CMK (cell line): ENCODE results near the gene FRMD1.

Source experiments
- DNase-seq: peaks from one replicate; pipeline ENCODE4 v3.0.0-alpha.2; 2010; ENCODE audit warnings: low read depth

Gene FRMD1

GRCh38 chr6:168054765-168055560 lies 24.0 kb downstream of the FRMD1 start:
- DNase-seq = no peak

GRCh38 chr6:168053957-168054471 lies 25.0 kb downstream of the FRMD1 start:
- no peak for DNase-seq

- no peak for DNase-seq
Measured at GRCh38 chr6:168053086-168053956, 25.7 kb downstream of the FRMD1 start.

GRCh38 chr6:168052291-168052891 lies 26.6 kb downstream of the FRMD1 start:
- no peak for DNase-seq

GRCh38 chr6:168051648-168052047 lies 27.4 kb downstream of the FRMD1 start:
- no peak for DNase-seq

- DNase-seq = no peak
Measured at GRCh38 chr6:168050881-168051586, 28.0 kb downstream of the FRMD1 start.

GRCh38 chr6:168050225-168050880 lies 28.7 kb downstream of the FRMD1 start:
- DNase-seq = no peak

GRCh38 chr6:168049706-168050224 lies 29.2 kb downstream of the FRMD1 start:
- no peak for DNase-seq

- DNase-seq = no peak
Measured at GRCh38 chr6:168049277-168049676, 29.7 kb downstream of the FRMD1 start.

- no peak for DNase-seq
Measured at GRCh38 chr6:168048724-168049025, 30.3 kb downstream of the FRMD1 start.

- no peak for DNase-seq
Measured at GRCh38 chr6:168047841-168048723, 30.9 kb downstream of the FRMD1 start.

- no peak for DNase-seq
Measured at GRCh38 chr6:168046696-168047095, 32.3 kb downstream of the FRMD1 start.

GRCh38 chr6:168045706-168046620 lies 33.0 kb downstream of the FRMD1 start:
- DNase-seq = no peak

- no peak for DNase-seq
Measured at GRCh38 chr6:168045141-168045691, 33.8 kb downstream of the FRMD1 start.

- no peak for DNase-seq
Measured at GRCh38 chr6:168044521-168045130, 34.4 kb downstream of the FRMD1 start.

GRCh38 chr6:168043848-168044415 lies 35.1 kb downstream of the FRMD1 start:
- DNase-seq = no peak

GRCh38 chr6:168043193-168043847 lies 35.7 kb downstream of the FRMD1 start:
- DNase-seq = no peak
